GM21526 (cell line): ENCODE measurements around the gene P2RX2.

ENCODE experiments used
- ATAC-seq: cut with Tn5 transposase; IDR thresholded peaks from one replicate; pipeline ENCODE4 v1.9.1; 2021; ENCODE audit warnings: moderate library complexity; ENCODE audit not compliant: unreplicated experiment, low FRiP score

P2RX2 gene

GRCh38 chr12:132617135-132617701 lies 1.4 kb upstream of the P2RX2 start:
- ATAC-seq: no peak

- ATAC-seq: no peak
Measured at GRCh38 chr12:132617822-132618682, 524 bp upstream of the P2RX2 start.

DNA sequence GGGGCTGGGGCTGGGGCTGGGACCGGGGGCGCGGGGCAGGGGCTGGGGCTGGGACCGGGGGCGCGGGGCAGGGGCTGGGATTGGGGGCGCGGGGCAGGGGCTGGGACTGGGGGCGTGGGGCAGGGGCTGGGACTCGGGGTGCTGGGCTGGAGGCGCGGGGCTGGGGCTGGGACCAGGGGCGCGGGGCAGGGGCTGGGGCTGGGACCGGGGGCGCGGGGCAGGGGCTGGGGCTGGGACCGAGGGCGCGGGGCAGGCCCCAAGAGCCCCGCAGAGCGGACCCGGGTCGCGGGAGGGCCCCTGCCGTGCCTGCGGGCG lies 452 bp downstream of the P2RX2 start:
- ATAC-seq: no peak

DNA sequence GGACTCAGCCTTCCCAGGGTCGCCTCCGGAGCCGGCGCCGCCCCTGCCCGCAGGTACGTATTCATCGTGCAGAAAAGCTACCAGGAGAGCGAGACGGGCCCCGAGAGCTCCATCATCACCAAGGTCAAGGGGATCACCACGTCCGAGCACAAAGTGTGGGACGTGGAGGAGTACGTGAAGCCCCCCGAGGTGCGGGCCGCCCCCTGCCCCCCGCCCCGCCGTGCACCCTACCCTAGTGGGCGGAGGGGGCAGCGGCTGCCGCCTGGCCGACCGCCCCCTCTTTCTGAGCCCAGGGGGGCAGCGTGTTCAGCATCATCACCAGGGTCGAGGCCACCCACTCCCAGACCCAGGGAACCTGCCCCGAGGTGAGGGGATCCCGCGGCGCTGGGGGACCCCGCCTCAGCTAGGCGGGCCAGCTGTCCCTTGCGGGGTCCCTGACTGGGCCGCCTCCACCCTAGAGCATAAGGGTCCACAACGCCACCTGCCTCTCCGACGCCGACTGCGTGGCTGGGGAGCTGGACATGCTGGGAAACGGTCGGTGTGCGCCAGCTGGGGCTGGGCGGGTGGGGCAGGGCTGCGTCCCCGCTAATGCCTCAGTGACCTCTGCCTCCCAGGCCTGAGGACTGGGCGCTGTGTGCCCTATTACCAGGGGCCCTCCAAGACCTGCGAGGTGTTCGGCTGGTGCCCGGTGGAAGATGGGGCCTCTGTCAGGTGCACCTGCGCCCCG lies 973 bp downstream of the P2RX2 start:
- ATAC-seq: no peak

DNA sequence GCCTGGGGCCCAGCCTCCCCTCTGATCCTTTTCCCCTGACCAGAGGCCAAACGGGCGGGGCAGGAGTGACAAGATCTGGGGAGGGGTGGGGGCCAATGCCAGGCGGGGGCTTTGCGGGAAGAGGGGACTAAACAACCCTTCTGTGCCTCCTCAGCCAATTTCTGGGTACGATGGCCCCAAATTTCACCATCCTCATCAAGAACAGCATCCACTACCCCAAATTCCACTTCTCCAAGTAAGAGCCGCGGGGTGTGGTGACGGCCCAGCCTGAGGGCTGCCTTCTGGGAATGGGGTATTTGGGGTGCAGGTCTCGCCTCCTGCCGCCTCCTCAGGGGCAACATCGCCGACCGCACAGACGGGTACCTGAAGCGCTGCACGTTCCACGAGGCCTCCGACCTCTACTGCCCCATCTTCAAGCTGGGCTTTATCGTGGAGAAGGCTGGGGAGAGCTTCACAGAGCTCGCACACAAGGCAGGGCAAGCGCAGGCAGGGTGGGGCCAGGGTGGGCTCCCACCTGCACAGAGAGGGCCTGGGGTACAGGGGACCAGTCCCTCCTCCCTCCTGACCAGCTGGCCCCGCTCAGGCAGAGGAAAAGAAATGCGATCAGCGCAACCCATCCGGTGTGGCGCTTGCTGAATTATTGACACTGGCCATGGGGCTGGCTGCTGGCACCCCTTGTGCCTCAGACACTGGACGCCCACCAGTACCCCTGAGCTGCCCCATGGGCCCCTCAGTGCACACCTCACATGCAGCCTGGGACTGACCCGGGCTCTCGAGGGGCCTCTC lies 1.7 kb downstream of the P2RX2 start:
- no peak for ATAC-seq

- no peak for ATAC-seq
Measured at GRCh38 chr12:132620899-132621656, 2.5 kb downstream of the P2RX2 start.

GRCh38 chr12:132621657-132622435 lies 3.3 kb downstream of the P2RX2 start:
- ATAC-seq: no peak

DNA sequence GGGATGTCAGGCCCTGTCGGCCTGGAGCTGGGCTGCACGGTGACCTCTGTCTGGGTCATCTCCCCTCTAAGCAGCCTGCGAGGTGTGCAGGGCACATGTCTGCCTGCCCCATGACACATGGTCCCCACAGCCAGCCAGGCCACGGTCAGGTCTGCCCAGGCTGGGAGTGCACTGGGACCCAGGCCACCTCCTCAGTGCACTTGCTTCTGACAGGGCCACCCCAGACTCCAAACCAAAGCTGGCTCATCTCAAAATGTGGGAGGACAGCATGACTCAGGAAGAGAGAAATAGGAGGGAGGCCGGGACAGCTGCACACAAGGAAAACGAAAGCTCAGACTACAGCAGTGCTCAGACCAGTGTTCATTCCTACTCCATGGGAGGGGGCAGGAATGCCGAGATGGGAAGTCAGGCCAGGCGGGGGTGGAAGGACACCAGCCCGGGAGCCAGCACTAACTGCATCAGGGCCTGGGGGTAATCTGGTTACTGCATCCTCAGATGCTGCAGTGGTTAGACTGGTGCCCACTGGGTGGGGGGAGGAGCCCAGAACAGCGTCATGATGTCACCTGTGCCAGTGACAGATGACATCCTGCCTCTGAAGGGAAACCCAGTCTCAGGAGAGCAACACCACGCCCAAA lies 4.0 kb downstream of the P2RX2 start:
- ATAC-seq: no peak

DNA sequence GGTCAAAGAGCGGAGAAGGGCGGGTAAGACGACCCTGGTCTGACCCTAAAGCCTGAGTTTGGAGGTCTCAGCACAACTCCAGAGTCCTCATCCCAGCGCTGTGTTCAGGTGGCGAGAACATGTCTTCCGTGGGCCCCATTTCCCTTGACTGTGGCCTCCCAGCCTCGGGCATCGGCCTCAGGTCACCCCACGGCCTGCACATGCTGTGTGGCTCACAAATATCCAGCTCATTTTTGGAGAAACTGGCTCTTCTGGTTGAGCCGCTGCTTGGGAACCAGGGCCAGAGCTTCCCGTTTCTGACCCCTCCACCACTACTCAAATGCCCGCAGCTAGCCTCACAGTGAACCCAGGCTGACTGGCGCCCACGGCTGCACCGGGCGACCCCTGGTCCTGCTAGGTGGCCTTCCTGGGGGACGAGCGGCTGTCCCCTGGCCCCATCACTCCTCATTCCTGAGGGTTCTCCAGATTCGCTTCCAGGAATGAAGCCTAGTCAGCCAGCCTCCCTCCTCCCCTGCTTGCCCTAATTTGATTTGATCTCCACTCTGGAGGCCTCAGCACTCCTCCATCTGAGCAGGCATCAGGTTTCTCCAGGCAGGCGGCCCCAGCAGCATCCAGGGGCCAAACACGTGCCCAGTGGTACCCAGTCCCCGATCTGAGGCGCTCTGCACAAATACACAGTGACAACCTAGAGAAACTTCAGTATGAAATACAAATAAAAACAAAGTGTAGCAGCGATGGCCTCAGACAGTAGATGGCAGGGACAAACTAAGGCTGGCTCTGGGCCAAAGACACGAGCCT lies 4.7 kb downstream of the P2RX2 start:
- no peak for ATAC-seq

- ATAC-seq: no peak
Measured at GRCh38 chr12:132624186-132624855, 5.7 kb downstream of the P2RX2 start.

DNA sequence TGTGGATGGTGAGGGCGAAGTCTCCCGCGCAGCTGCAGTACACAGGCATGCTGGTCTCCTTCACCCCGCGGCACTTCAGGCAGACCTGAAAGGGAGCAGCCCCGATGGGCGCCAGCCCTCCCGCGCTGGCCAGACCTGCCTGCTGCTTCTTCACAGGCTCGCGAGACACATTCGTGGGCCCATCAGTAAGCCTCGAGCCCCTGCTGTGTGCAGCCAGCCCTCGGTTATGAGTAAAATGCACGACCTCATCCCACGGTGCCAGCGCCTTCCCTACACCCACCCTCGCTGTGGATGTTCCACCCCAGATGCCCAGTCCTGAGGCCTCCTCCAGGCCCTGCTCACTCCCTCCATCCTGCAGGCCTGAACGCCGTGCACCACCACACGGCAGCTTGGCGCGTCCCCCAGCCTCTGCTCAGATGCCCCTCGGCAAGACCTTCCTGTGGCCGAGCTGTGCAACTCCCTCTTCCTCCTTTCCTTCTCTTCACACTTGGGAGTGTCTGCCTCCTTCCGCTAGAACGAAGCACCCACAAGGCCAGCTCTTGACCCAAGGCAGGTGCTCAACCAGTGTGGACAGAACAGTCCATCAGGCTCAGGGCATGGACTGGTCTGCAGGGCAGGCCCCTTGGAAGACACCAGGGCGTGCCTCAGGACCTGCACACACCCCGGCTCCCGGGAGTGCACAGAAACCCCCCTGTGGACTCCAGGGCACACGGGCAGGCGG lies 6.5 kb downstream of the P2RX2 start:
- ATAC-seq: no peak

- ATAC-seq: no peak
Measured at GRCh38 chr12:132625731-132626430, 7.3 kb downstream of the P2RX2 start.

DNA sequence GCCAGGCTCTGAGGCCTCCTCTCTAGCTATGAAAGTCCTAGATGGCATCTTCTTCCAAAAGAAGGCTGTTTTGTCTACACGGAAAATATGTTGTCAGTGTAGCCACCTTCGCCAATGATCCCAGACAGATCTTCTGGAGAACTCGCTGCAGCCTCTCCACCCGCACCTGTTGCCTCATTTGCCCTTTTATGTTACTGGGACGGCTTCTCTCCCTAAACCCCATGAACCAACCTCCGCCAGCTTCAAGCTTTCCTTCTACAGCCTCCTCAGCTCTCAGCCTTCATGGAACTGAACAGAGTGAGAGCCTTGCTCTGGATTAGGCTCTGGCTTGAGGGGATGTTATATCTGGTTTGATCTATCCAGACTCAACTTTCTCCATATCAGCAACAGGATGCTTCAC lies 10.8 kb downstream of the P2RX2 start:
- ATAC-seq: no peak

DNA sequence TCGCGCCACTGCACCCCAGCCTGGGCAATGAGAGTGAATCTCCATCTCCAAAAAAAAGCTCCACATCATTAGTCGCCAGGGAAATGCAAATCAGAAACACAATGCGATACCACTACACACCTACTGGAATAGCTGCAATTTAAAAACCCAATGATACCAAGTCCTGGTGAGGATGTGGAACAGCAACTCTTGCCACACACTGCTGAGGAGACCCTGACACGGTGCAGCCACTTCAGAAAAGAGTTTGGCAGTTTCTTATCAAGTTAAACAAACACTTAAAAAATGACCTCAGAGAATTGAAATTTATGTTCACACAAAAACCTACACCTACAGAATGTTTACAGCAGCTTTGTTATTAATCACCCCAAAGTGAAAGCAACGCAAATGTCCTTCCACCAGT lies 12.1 kb downstream of the P2RX2 start:
- ATAC-seq: no peak

DNA sequence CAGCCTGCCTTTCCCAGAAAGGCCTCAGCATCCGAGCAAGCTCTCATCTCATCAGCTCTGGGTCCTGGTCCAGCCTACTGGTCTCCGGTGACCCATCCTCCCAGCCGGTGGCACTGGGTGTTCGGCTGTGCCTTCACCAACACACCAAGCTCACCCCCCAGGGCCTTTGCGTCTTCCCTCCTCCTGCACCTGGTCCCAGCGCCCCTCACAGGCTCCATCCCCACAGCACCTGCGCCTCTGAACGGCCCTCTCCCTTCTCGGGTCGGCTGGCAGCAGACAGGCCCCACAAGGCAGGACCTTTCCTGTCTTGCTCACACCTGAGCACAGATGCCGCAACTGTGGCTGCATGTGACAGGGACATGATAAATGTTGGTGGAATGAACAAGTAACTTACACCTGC lies 13.1 kb downstream of the P2RX2 start:
- no peak for ATAC-seq

DNA sequence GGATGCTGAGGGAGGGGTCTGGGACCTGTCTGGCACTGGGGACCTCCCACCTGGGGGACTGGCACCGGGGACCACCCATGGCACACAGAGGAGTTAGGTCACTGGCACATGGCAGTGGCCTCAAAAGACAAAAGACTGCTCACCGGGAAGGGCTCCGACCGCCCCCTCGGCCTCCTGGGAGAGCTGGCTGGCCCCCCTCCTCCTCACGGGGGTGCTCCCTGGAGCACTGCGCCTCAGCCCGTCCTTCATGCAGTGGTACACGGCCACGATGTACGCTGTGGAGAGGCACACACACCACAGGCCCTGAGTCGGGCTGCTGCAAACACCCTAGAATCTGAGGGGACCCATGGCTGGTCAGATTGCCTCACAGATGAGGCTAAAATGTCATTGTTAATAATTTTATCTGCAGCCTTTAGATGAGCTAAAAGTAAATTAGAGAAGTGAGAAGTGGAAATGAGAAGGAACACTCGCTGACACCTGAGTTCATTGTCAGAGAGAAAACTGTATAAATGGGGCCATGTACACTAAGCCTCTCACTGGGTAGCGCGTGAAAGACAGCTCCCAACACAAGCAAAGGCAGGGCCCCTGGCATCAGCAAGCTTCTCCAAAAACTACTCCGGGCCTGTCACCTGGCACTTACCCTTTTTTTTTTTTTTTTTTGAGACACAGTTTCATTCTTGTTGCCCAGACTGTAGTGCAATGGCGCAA lies 14.1 kb downstream of the P2RX2 start:
- ATAC-seq: no peak
